GM21447 (cell line): Measurements from ENCODE around the gene TUBA4B.
A peak's percentile ranks its signal among the peaks of the same experiment; 100 is the strongest.
"Not testable (repeated sequence)": the region's sequence is repeated elsewhere in the genome, so short reads cannot be mapped to it uniquely, and the experiment has no call there.

ENCODE experiments used
- ATAC-seq: cut with Tn5 transposase; IDR thresholded peaks from one replicate; pipeline ENCODE4 v1.9.1; 2021; ENCODE audit not compliant: unreplicated experiment

Gene TUBA4B

GRCh38 chr2:219273937-219274336, 20.9 kb downstream of the TUBA4B start:
- ATAC-seq, result no peak

GRCh38 chr2:219274361-219274921, 21.4 kb downstream of the TUBA4B start:
- no peak for ATAC-seq

DNA sequence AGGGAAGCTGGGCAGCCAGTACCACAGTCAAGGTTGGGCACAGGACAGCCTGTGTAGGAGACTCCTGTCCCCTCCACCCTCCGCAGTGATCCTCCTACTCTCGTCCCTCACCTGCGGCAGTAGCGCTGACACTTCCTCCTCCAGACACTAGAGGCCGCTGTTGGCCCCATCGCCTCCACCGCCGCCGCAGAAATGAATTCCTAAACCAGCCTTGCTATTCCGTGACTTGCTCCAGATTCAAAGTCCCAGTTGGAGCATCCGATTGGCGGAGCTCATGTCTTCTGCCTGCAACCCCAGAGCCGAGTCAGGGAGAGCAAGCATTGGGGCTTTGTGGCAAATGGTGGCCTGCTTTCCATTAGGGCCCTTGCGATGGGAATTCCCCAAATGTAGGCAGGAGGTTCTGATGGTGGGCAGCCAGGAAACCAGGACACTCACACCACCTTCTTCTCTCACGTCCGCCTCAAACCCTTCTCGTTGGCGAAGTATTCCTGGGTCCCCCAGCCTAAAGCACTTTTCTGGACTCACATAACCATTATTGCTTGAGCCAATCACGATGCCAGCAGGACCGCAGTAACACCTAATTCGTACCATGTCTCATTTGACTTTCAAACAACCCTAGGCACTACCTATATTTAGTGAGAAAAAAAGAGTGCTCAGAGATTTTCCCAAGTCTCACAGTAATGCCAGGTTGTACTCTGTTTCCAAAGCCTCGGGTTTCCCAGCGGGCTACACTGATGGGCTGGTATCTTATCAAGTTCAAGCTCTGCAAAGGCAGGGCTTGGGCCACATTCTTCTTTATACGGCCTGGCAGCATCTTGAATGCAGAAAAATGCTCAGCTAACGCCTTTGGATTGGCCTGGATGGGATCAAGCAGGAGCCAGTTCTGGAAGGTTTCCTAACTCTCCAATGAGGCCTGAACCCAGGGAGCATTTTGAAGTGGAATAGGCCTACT, 24.9 kb downstream of the TUBA4B start:
- no peak for ATAC-seq

DNA sequence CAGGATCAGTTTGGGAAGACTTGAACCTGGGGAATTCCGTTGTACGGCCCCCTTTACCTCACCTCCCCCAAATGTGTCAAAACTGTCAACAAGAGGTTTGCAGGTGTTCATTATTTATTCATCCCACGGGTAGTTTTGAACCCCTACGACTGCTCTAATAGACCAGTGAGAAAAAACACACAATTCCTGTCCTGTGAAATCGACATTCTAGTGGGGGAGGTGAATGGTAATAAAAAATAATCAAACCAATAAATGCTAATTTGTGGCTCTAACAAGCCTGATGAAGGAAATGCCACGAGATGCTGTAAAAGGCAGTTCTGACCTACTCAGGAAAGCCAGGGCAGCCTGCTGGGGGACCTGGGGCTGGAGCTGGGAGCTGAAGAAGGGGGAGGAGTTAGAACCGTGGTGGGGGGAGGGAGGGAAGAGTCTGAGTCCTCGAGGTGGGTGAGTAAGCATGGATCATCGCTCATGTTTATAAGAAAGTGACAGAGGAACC, 25.7 kb downstream of the TUBA4B start:
- ATAC-seq, result peak; percentile 6

GRCh38 chr2:219279151-219279915, 26.3 kb downstream of the TUBA4B start, which contains the start of gene DNAJB2:
Gene DNAJB2, plus strand, starts transcription at chr2:219279366. Its CDS starts 468 bp downstream, at chr2:219279834.
- ATAC-seq, result peak; percentile 79

DNA sequence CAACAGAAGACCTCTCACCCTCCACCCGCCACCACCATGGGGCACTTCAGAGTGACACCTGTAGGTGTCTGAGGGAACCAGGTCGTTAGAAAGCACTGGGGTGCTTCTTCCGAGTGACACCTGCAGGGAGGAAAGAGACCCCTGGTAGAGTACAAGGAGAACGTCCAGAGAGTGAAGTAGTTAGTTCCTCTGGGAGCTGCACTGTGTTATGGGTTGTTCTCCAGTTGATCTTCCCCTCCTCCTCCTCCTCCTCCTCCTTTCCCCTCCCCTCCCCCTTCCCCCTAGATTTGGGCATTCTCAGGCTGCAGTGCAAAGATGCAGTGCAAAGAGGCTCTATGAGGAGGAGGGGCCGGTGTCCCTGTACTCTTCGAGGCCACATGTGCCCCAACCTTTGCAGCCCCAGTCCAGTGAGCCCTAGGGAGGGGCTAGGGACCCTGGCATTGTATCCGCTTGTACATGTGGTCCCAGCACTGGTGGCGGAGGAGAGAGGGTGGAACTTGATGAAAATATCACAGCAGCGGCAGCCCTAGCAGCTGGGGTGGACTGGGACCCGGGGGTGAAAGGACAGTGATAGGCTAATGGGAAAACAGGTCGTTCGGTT, 27.0 kb downstream of the TUBA4B start:
- ATAC-seq, result no peak

DNA sequence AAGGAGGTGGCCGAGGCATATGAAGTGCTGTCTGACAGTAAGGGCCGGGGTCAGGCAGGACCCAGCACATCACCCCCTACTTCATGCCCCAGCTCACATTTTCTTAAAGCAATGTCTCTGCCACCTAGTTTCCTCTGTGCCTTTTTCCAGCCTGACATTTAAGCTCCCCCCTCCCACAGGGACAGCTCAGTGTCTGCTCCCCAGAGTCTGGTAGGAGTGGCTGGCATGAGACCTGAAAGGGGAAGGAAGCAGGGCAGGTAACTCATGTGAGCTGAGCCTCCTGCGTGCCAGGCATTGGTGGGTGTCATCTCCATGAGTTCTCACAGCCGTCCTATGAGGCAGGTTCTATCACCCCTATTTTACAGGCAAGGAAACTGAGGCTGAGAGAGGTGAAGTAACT, 27.6 kb downstream of the TUBA4B start:
- no peak for ATAC-seq

- no peak for ATAC-seq
These were observed 28.5 kb downstream of the TUBA4B start for GRCh38 chr2:219281588-219281987.

DNA sequence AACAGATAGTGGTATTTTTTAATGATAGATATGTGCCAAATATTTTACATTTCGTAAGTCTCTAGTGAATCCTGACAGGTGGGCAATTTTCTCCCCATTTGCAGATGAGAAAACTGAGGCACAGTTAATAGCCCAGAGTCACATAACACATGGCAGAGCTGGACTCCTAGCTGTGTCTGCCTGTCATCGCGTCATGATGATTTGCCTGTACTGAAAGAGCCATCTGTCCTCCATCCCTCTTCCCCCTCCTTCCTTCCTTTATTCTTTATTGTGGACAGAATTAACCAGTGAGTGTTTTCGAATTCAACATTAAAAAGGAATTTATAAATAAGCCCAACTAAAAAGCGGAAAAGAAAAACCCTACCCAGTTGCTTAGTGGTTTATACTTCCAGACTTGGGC, 29.3 kb downstream of the TUBA4B start:
- ATAC-seq, result no peak

- ATAC-seq, result no peak
These were observed 30.0 kb downstream of the TUBA4B start for GRCh38 chr2:219282943-219283581.

GRCh38 chr2:219284501-219285372, 31.7 kb downstream of the TUBA4B start:
- no peak for ATAC-seq

DNA sequence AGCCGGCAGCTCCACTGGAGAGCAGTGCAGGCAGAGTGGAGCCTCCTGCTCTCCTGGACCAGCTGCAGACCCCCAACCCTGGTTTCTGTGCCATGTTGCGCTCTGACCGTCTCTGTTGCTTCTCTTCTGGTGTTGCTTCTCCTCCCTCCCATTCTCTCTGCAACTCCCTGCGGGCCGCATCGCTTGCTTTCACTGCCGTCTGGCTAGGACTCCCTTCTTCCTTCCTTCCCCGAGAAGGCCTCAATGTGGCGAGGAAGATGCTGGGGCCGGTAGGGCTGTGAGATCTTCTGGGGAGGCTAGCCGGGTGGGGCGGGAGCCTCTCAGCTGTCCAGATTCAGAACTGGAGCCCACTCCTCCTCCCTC, 32.3 kb downstream of the TUBA4B start:
- no peak for ATAC-seq

GRCh38 chr2:219285894-219286425, 32.9 kb downstream of the TUBA4B start:
- no peak for ATAC-seq

DNA sequence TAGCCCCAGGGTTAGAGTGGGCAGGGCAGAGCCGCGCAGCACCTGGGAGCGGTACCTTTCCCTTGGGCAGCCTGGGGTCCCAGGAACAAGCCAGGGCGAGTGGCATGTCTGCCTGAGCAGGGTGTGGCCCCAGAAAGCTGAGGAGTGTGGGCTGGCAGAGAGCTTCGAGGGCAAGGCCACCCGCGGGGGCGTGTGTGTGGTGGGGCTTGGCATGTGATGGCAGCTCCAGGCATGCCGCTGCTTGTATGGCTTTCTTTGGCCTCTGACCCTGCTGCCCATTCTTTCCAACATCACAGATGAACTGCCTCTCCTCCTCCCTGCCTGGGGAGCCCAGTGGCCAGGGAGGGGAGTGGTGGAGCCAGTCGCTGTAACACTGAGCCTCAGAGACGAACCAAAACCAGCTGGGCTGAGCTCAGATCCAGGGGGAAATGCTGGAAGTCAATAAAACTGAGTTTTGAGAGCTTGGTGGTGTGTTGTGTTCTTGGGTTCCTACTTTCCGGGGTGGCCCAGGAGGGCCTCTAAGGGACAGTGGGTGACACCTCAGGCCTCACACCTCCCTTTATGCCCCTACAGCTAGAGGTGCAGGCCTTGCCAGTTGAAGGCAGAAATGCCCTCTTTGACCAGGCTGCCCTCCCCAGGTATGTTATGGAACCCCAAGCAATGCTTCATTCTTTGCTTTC, 33.5 kb downstream of the TUBA4B start:
- no peak for ATAC-seq

GRCh38 chr2:219287116-219287440, 34.0 kb downstream of the TUBA4B start:
- ATAC-seq, result not testable (repeated sequence)

DNA sequence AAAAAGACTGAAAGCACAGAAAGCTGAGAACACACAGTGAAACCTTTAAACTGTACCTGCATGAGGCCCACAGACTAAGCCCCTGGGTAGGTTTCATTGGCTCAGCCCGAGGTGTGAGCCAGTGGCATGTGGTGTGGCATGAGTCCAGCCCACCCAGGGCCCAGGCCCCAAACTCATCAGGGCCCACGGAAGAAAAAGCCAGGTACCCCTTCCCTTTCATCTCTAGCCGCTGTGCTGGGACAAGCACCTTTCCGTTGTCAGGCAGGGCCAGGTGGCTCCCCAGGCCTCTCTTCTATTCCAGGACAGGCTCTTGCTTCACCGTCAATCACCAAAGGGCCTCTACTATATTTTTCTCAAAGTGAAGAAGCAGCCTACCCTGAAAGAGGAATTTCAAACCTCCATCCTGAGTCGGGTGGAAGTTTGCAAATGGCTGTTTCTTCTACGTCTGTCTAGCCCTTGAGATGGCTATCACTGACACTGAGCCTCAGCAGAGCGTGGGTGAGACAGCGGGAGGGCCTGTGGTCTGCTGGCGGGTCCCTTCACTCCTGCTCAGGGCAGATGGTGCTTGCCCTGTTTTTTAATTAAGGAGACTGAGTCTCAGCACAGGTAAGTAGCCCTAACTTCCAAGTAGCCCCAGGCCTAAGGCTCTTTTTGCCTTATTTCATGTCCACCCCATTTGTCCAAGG, 34.7 kb downstream of the TUBA4B start:
- no peak for ATAC-seq

DNA sequence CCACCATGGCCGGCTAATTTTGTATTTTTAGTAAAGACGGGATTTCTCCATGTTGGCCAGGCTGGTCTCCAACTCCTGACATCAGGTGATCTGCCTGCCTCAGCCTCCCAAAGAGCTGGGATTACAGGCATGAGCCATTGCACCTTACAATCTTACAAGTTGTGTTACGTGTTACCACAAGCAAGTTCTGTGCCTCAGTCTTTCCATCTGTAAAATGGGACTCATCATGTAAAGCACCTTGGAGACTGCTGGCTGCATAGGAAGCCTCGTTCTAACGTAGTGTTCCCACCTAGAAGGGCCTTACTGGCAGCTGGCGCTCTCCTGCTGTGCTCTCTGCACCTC, 36.1 kb downstream of the TUBA4B start:
- no peak for ATAC-seq

- ATAC-seq, result no peak
These were observed 36.7 kb downstream of the TUBA4B start for GRCh38 chr2:219289537-219290361.
